Skeletal muscle tissue (tissue), 4 donors: ENCODE data around the gene PSMB7. TPM values are rescaled to one million over a fixed set of nuclear protein-coding genes. Genes with fewer than 3 reads are reported as not detected.

Source experiments
- H3K27ac ChIP-seq: one replicate; pipeline ENCODE4 v1.7.0; 2013; ENCODE audit warnings: mild to moderate bottlenecking, low read depth, low read length, inconsistent platforms
- H3K27me3 ChIP-seq, 3 donors: one replicate each; pipeline ENCODE4 v1.7.0; 2013; ENCODE audit warnings: low read length in 3 of 3; ENCODE audit not compliant: control insufficient read depth in 3 of 3, insufficient read depth in 3 of 3
- H3K36me3 ChIP-seq, 3 donors: one replicate each; pipeline ENCODE4 v1.7.0; 2013; ENCODE audit warnings: low read length in 3 of 3; ENCODE audit not compliant: control insufficient read depth in 3 of 3, insufficient read depth in 3 of 3
- H3K4me1 ChIP-seq, 3 donors: one replicate each; pipeline ENCODE4 v1.7.0; 2013; ENCODE audit warnings: low read length in 3 of 3, mild to moderate bottlenecking in 3 of 3; ENCODE audit not compliant: control insufficient read depth in 3 of 3, insufficient read depth in 3 of 3
- H3K4me3 ChIP-seq, 3 donors: one replicate each; pipeline ENCODE4 v1.7.0; 2013; ENCODE audit warnings: low read length in 3 of 3
- H3K9ac ChIP-seq, 3 donors: one replicate each; pipeline ENCODE4 v1.7.0; 2013; ENCODE audit warnings: low read length in 3 of 3, mild to moderate bottlenecking in 3 of 3, moderate library complexity in 2 of 3, low read depth in 1 of 3
- H3K9me3 ChIP-seq, 3 donors: one replicate each; pipeline ENCODE4 v1.7.0; 2013; ENCODE audit warnings: low read length in 3 of 3; ENCODE audit not compliant: control insufficient read depth in 3 of 3
- total RNA-seq: library from RNA; depleted of rRNA; stranded (reverse); fragments of >200 nt; gene quantifications from one replicate; pipeline ENCODE4 v1.2.3, GENCODE V29; 2014
- donor health status: Osteomylitis.

PSMB7 gene
- total RNA-seq, 1 donor from 2014 or later = 215 TPM

- Histone ChIP-seq H3K27ac (no peak overlapping the region), H3K4me3 (peak overlapping the region; percentile 84 to 100 (median 99))
Measured at GRCh38 chr9:124415852-124416484, 726 bp upstream of the PSMB7 start.

GRCh38 chr9:124414612-124415011, 630 bp downstream of the PSMB7 start:
- H3K27ac ChIP-seq = peak overlapping the region; percentile 88

More at GRCh38 chr9:124415852-124416484, 726 bp upstream of the PSMB7 start:
- Histone ChIP-seq H3K27me3 (no peaks in the 10 kb centered on the region), H3K36me3 (peaks cover 24 to 34% (median 28%) of the 10 kb centered on the region in 3 donors), H3K9me3 (peaks cover 0 to 4% (median 0%) of the 10 kb centered on the region in 3 donors), H3K4me1 (peaks cover 10 to 14% (median 11%) of the 10 kb centered on the region in 3 donors), H3K9ac (no peak overlapping the region)

GRCh38 chr9:124412228-124412575, 3.0 kb downstream of the PSMB7 start:
- peaks cover 31 to 60% (median 54%) of the 10 kb centered on the region in 3 donors for H3K36me3 ChIP-seq
- H3K27me3 ChIP-seq = no peaks in the 10 kb centered on the region
- H3K27ac ChIP-seq = no peak overlapping the region
- peaks cover 10 to 14% (median 11%) of the 10 kb centered on the region in 3 donors for H3K4me1 ChIP-seq
- H3K9me3 ChIP-seq = peaks cover 0 to 4% (median 0%) of the 10 kb centered on the region in 3 donors
- H3K4me3 ChIP-seq = no peak overlapping the region
- H3K9ac ChIP-seq = no peak overlapping the region

More at GRCh38 chr9:124414612-124415011, 630 bp downstream of the PSMB7 start:
- H3K4me3 ChIP-seq = peak overlapping the region; percentile 84 to 100 (median 99)
- peaks cover 31 to 40% (median 38%) of the 10 kb centered on the region in 3 donors for H3K36me3 ChIP-seq
- no peaks in the 10 kb centered on the region for H3K27me3 ChIP-seq
- H3K4me1 ChIP-seq = peaks cover 10 to 14% (median 11%) of the 10 kb centered on the region in 3 donors
- H3K9me3 ChIP-seq = peaks cover 0 to 4% (median 0%) of the 10 kb centered on the region in 3 donors
- H3K9ac ChIP-seq = peak overlapping the region; percentile 88 to 98 (median 91)

GRCh38 chr9:124411514-124412227, 3.6 kb downstream of the PSMB7 start:
- H3K27ac ChIP-seq = no peak overlapping the region
- peaks cover 31 to 60% (median 59%) of the 10 kb centered on the region in 3 donors for H3K36me3 ChIP-seq

GRCh38 chr9:124410321-124410913, 4.8 kb downstream of the PSMB7 start:
- H3K9ac ChIP-seq = no peak overlapping the region
- no peaks in the 10 kb centered on the region for H3K27me3 ChIP-seq
- no peaks in the 10 kb centered on the region for H3K9me3 ChIP-seq
- H3K4me3 ChIP-seq = no peak overlapping the region
- H3K27ac ChIP-seq = no peak overlapping the region
- peaks cover 6 to 11% (median 10%) of the 10 kb centered on the region in 3 donors for H3K4me1 ChIP-seq
- peaks cover 34 to 67% (median 67%) of the 10 kb centered on the region in 3 donors for H3K36me3 ChIP-seq

More at GRCh38 chr9:124411514-124412227, 3.6 kb downstream of the PSMB7 start:
- H3K9me3 ChIP-seq = peaks cover 0 to 4% (median 0%) of the 10 kb centered on the region in 3 donors
- no peak overlapping the region for H3K9ac ChIP-seq
- H3K27me3 ChIP-seq = no peaks in the 10 kb centered on the region
- no peak overlapping the region for H3K4me3 ChIP-seq
- peaks cover 10 to 14% (median 11%) of the 10 kb centered on the region in 3 donors for H3K4me1 ChIP-seq

GRCh38 chr9:124409410-124409809, 5.8 kb downstream of the PSMB7 start:
- peaks cover 39 to 74% (median 73%) of the 10 kb centered on the region in 3 donors for H3K36me3 ChIP-seq
- H3K4me3 ChIP-seq = no peak overlapping the region
- no peak overlapping the region for H3K9ac ChIP-seq
- peaks cover 2 to 6% (median 5%) of the 10 kb centered on the region in 3 donors for H3K4me1 ChIP-seq
- H3K9me3 ChIP-seq = no peaks in the 10 kb centered on the region
- H3K27ac ChIP-seq = no peak overlapping the region
- no peaks in the 10 kb centered on the region for H3K27me3 ChIP-seq

- Histone ChIP-seq H3K27me3 (no peaks in the 10 kb centered on the region), H3K9ac (no peak overlapping the region), H3K4me1 (peaks cover 21 to 23% (median 22%) of the 10 kb centered on the region in 3 donors), H3K27ac (no peak overlapping the region), H3K9me3 (no peaks in the 10 kb centered on the region), H3K4me3 (no peak overlapping the region), H3K36me3 (peaks cover 39 to 49% (median 42%) of the 10 kb centered on the region in 3 donors)
Measured at GRCh38 chr9:124403246-124403645, 12.0 kb downstream of the PSMB7 start.

- H3K9me3 ChIP-seq = no peaks in the 10 kb centered on the region
- H3K27me3 ChIP-seq = no peaks in the 10 kb centered on the region
- peak overlapping the region in 1 of 3 donors; percentile 22 for H3K4me3 ChIP-seq
- H3K4me1 ChIP-seq = peaks cover 25 to 43% (median 28%) of the 10 kb centered on the region in 3 donors
- H3K36me3 ChIP-seq = peaks cover 18 to 34% (median 33%) of the 10 kb centered on the region in 3 donors
- peak overlapping the region; percentile 57 for H3K27ac ChIP-seq
- H3K9ac ChIP-seq = peak overlapping the region in 2 of 3 donors; percentile 17 to 47
Measured at GRCh38 chr9:124399968-124400940, 15.0 kb downstream of the PSMB7 start.
